WERI-Rb-1 (cell line): ENCODE results near the gene LYSET.
"Not testable (repeated sequence)": the region's sequence is repeated elsewhere in the genome, so short reads cannot be mapped to it uniquely, and the experiment has no call there.

Experiments
- DNase-seq: peaks from one replicate; pipeline ENCODE4 v3.0.0-alpha.2; 2020
- H3K27ac ChIP-seq: fragments of 250-450 bp; sonication (Bioruptor Pico); 2 replicates; pipeline ENCODE4 v1.5.1; 2020; ENCODE audit warnings: mild to moderate bottlenecking, moderate library complexity
- H3K27me3 ChIP-seq: fragments of 250-450 bp; sonication (Bioruptor Pico); 2 replicates; pipeline ENCODE4 v1.5.1; 2021; ENCODE audit warnings: mild to moderate bottlenecking, low read depth, moderate library complexity; ENCODE audit not compliant: insufficient read depth, severe bottlenecking
- H3K36me3 ChIP-seq: fragments of 250-450 bp; sonication (Bioruptor Pico); 2 replicates; pipeline ENCODE4 v1.5.1; 2020; ENCODE audit warnings: mild to moderate bottlenecking, moderate library complexity
- H3K4me3 ChIP-seq: 2 replicates; pipeline ENCODE4 v1.5.1; 2011; ENCODE audit warnings: low read depth, mild to moderate bottlenecking, control low read depth, low read length
- H3K9me3 ChIP-seq: fragments of 250-450 bp; sonication (Bioruptor Pico); 2 replicates; pipeline ENCODE4 v1.5.1; 2021; ENCODE audit warnings: mild to moderate bottlenecking, moderate library complexity; ENCODE audit not compliant: severe bottlenecking
- TF ChIP-seq, protein P1 (sequence below): IDR thresholded peaks from 2 replicates; pipeline ENCODE4 v1.5.1; 2011; ENCODE audit warnings: low read depth, mild to moderate bottlenecking, control low read depth, inconsistent platforms, low read length

Gene LYSET

DNA sequence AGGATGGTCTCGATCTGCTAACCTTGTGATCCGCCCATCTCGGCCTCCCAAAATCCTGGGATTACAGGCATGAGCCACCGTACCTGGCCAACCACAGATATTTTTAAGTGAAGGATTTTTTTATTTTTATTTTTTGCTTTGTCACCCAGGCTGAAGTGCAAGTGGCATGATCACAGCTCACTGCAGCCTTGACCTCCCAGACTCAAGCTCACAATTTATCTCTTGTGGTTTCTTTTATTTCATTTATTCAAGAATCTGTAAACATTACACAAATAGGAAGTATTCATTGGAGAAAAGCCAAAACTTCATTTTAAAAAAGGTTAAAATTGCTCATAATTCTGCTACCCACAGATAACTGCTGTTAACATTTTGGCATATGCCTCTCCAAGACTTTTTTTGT, 13.7 kb upstream of the LYSET start:
- H3K27ac ChIP-seq = no peak overlapping the region
- no peaks in the 10 kb centered on the region for H3K27me3 ChIP-seq
- TF ChIP-seq, protein P1, sequence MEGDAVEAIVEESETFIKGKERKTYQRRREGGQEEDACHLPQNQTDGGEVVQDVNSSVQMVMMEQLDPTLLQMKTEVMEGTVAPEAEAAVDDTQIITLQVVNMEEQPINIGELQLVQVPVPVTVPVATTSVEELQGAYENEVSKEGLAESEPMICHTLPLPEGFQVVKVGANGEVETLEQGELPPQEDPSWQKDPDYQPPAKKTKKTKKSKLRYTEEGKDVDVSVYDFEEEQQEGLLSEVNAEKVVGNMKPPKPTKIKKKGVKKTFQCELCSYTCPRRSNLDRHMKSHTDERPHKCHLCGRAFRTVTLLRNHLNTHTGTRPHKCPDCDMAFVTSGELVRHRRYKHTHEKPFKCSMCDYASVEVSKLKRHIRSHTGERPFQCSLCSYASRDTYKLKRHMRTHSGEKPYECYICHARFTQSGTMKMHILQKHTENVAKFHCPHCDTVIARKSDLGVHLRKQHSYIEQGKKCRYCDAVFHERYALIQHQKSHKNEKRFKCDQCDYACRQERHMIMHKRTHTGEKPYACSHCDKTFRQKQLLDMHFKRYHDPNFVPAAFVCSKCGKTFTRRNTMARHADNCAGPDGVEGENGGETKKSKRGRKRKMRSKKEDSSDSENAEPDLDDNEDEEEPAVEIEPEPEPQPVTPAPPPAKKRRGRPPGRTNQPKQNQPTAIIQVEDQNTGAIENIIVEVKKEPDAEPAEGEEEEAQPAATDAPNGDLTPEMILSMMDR = no peak
- no peaks in the 10 kb centered on the region for H3K36me3 ChIP-seq
- DNase-seq = no peak
- no peaks in the 10 kb centered on the region for H3K9me3 ChIP-seq
- H3K4me3 ChIP-seq = no peak overlapping the region

DNA sequence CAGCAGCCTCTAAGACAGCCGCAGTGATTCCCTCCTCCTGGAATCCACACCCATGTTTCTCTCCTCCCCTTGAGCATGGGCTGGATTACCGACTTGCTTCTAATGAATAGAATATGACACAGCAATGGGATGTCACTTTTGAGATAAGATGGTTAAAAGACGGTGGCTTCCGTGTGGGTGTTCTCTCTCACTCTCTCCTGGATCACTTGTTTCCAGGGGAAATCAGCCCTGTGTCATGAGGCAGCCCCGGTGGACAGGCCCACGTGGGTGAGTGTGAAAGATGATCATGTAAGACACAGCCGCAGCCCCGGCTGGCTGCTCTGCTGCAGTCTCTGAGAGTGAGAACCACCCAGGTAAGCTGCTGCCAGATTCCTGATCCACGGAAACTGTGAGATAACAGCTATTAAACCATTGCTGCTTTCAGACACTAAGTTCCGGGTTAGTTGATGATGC, 11.1 kb upstream of the LYSET start:
- H3K27me3 ChIP-seq = no peaks in the 10 kb centered on the region
- H3K36me3 ChIP-seq = no peaks in the 10 kb centered on the region
- peak; percentile 39 for DNase-seq
- H3K27ac ChIP-seq = peak overlapping the region; percentile 30
- peak overlapping the region; percentile 11; the same call in 1 of the 2 replicates for H3K4me3 ChIP-seq
- no peaks in the 10 kb centered on the region for H3K9me3 ChIP-seq
- TF ChIP-seq, protein P1 = no peak

DNA sequence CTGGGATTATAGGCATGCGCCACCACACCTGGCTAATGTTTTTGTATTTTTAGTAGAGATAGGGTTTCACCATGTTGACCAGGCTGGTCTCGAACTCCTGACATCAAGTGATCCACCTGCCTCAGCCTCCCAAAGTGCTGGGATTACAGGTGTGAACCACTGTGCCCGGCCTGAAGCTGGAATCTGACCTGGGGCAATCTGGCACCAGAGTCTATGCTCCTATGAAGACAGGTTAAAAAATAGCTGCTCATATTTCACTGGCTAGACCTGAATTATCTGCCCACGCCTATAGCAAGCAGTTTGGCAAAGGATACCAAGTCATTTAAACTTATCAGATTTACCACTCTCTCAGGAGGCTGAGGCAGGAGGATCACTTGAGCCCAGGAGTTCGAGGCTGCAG, 10.4 kb upstream of the LYSET start:
- not testable (repeated sequence) for H3K27me3 ChIP-seq, H3K36me3 ChIP-seq, H3K9me3 ChIP-seq, H3K4me3 ChIP-seq, H3K27ac ChIP-seq, DNase-seq

DNA sequence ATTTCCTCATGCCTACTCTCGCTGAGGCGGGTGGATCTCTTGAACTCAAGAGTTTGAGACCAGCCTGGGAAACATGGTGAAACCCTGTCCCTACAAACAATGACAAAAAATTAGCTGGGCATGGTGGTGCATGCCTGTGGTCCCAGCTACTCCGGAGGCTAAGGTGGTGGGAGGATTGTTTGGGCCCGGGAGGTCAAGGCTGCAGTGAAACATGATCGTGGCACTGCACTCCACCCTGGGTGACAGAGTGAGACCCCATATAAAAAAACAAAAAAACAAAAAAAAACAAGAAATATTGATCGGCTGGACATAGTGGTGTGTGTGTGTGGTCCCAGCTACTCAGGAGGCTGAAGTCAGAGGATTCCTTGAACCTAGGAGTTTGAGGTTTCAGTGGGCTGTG, 9.6 kb upstream of the LYSET start:
- Histone ChIP-seq H3K27me3 (no peaks in the 10 kb centered on the region), H3K4me3 (no peak overlapping the region), H3K9me3 (no peaks in the 10 kb centered on the region), H3K36me3 (no peaks in the 10 kb centered on the region), H3K27ac (no peak overlapping the region)
- TF ChIP-seq, protein P1 = no peak
- no peak for DNase-seq

DNA sequence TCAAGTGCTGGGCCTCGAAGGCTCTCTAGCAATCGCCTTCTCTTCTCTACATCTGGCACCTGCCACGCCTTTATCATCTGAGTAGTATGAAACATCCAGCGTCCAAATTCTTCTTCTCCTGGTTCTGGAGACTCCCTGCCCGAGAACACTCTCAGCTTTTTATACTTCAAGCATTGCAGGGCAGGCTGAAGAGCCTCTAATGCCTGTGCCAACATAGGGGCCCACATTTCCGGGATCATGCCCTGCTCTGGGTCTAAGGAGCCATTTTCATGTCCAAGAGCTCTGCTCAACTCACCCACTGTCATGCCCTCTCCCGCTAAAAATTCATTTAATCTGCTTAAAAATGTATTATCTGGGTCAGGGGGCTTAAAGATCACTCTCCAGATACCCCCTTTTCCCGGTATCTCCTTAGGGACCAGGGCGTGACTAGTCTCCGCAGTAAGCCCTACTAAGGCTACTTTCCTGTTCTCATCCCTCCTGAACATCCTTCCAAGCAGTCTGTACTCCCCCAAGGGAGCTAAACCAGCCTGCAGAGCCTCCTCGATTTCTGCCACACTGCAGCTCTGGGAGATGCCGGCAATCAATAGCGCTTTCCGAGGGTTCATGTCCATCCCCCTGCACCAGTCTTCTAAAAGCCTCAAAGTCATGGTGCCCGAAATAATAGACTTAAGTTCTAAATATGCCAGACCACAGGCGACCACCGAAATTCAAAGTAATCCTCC, 1.4 kb upstream of the LYSET start:
- TF ChIP-seq, protein P1 = no peak
- no peak for DNase-seq
- Histone ChIP-seq H3K9me3 (no peaks in the 10 kb centered on the region), H3K27ac (peak overlapping the region; percentile 88), H3K4me3 (peak overlapping the region; percentile 84), H3K36me3 (peaks cover 45% of the 10 kb centered on the region), H3K27me3 (no peaks in the 10 kb centered on the region)

DNA sequence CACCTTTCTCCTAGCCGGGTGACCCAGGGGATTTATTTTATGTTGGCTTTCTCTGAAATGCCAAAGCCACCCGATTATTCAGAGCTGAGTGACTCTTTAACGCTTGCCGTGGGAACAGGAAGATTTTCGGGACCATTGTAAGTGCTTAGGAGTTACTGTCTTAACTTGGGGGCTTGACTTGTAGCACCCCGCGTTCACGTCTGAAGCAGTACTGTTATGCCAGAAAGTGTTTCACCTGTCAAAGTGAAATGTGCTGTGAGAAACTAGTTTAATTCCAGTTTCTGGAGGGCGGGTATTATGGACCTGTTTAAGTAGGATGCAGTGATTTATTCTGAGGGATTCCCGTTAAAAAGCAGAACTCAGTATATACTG, 218 bp downstream of the LYSET start:
- peak overlapping the region; percentile 84 for H3K4me3 ChIP-seq
- H3K9me3 ChIP-seq = no peaks in the 10 kb centered on the region
- H3K27ac ChIP-seq = peak overlapping the region; percentile 88
- TF ChIP-seq, protein P1 = no peak
- DNase-seq = no peak
- H3K27me3 ChIP-seq = no peaks in the 10 kb centered on the region
- H3K36me3 ChIP-seq = peaks cover 51% of the 10 kb centered on the region
